Fibroblast of pulmonary artery (primary cell): ENCODE data around the gene CFAP221.
A peak's percentile ranks its signal among the peaks of the same experiment; 100 is the strongest.

Source experiments
- DNase-seq: peaks from one replicate; pipeline ENCODE4 v3.0.0-alpha.2; 2010; ENCODE audit warnings: low read depth
- H3K4me3 ChIP-seq: replicated peaks from 2 replicates; pipeline ENCODE4 v1.5.1; 2011; ENCODE audit warnings: low read depth, mild to moderate bottlenecking, control low read depth, low read length, moderate library complexity
- TF ChIP-seq, protein P1 (sequence below): IDR thresholded peaks from 2 replicates; pipeline ENCODE4 v1.5.1; 2011; ENCODE audit warnings: mild to moderate bottlenecking, control low read depth, low read length, inconsistent platforms; ENCODE audit errors: missing control alignments

The CFAP221 gene

DNA sequence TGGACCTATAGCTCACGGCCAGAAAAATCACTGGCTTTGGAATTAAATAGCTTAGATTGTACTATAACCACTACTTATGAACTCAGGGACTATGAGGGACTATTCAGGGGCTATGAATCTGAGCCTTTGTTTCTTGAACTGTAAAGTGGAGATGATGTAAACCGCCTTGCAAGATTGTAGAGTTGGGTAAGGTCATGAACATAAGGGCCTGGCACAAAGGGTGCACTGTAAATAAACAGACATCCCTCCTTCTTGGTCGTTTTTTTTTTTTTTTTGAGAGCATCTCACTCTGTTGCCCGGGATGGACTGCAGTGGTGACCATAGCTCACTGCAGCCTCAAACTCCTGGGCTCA, 137.6 kb downstream of the CFAP221 start:
- TF ChIP-seq, protein P1, sequence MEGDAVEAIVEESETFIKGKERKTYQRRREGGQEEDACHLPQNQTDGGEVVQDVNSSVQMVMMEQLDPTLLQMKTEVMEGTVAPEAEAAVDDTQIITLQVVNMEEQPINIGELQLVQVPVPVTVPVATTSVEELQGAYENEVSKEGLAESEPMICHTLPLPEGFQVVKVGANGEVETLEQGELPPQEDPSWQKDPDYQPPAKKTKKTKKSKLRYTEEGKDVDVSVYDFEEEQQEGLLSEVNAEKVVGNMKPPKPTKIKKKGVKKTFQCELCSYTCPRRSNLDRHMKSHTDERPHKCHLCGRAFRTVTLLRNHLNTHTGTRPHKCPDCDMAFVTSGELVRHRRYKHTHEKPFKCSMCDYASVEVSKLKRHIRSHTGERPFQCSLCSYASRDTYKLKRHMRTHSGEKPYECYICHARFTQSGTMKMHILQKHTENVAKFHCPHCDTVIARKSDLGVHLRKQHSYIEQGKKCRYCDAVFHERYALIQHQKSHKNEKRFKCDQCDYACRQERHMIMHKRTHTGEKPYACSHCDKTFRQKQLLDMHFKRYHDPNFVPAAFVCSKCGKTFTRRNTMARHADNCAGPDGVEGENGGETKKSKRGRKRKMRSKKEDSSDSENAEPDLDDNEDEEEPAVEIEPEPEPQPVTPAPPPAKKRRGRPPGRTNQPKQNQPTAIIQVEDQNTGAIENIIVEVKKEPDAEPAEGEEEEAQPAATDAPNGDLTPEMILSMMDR: no peak
- no peak overlapping the region for H3K4me3 ChIP-seq
- no peak for DNase-seq

DNA sequence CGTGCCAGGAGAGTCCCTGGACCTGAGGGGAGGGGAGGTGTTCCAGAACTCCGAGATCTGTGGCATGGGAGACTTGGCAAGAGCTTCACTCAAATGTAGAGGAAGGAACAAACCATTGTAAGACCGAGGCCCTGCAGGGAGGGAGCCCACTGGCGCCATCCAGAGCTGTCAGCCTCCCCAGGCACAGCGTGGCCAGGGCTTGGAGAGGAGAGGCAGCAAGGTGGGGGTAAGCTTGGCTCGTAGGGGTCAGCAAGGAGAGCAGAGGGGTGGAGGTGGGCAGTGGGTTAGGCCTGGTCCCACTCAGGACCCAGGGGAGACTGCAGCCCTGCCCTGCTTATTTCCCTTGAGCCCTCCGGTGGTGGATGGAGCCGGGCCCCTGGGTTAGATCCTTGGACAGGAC, 138.3 kb downstream of the CFAP221 start:
- DNase-seq: no peak
- no peak overlapping the region for H3K4me3 ChIP-seq
- TF ChIP-seq, protein P1: no peak

DNA sequence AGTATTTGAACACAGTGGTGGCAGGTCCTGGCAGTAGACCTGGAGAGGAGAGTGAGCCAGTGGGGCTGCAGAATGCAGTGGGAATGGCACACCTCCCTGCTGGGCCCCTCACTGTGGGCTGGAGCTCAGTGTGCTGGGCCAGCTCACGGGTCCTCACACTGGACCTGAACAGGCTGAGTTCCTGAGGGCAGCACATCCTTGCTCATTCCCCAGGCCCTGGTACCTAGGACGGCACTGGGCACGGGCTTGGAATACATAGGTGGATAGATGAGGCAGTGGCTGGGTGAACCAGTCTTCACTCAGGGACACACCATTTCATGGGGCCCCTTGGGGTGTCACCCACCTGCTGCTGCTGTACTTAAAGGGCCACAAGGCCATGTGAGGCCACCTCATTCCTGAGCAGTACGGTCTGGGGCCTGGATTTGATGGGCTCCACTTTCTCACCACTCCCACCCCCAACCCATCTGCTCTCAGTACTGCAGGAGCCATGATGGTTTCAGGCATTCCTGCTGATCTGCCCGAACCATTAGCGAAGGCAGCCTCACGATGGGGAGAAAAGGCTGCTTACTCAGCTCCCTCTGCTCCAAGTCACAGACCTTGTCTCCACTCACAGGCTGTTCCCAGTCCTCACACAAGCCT, 138.9 kb downstream of the CFAP221 start:
- no peak for DNase-seq
- TF ChIP-seq, protein P1: no peak
- H3K4me3 ChIP-seq: no peak overlapping the region

DNA sequence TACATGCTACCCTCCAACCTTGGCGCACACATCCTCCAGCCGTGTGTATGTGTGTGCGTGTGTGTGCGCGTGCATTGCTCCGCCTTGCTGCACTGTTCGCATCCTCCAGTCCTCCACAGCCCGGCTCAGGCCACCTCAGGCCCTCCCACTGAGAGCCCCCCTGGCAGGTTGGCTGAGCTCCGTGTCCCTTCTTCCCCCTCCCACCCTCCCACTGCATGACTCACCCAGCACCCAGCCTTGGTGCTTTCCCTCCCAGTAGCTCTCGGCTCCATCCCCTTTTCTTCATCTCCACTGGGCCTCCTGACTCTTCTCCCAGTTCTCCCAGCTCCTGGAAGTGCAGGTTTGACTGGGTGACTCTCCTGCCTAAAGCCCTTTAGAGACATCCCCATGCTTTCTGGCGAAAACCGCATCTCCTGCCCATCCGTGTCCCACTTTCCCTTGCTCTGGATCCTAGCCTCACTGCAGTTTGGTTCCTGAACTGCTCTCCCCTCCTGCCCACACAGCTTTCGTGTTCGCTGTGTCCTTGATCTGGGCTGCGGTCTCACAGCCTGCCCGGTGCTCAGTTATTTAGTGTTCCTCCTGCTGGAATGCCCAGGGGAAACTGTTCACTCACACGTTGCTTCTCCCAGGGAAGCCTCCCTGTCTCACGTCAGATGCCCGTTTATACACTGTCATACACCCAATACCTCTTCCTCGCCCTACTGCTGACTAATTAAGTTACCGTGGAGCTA, 139.6 kb downstream of the CFAP221 start:
- TF ChIP-seq, protein P1: no peak
- DNase-seq: peak; percentile 26
- H3K4me3 ChIP-seq: no peak overlapping the region

DNA sequence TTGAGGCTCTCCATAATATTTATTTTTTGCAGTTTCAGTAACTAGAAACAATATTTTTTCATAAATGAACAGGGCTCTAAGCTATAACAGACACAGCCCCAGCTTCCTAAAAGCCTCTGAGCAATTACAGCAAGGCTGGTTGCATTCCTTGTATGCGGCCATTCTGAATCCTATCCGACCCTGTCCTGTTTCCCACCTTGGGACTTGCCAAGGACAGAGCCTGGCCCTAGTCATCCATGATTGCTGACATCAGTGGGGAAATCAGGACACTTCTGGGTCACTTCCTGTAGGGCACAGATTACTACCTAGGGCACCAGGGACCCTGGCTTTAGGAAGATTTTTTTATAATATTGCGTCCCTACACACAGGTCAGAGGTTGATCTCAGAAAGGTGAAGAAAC, 140.3 kb downstream of the CFAP221 start:
- no peak for DNase-seq
- TF ChIP-seq, protein P1: no peak
- no peak overlapping the region for H3K4me3 ChIP-seq

DNA sequence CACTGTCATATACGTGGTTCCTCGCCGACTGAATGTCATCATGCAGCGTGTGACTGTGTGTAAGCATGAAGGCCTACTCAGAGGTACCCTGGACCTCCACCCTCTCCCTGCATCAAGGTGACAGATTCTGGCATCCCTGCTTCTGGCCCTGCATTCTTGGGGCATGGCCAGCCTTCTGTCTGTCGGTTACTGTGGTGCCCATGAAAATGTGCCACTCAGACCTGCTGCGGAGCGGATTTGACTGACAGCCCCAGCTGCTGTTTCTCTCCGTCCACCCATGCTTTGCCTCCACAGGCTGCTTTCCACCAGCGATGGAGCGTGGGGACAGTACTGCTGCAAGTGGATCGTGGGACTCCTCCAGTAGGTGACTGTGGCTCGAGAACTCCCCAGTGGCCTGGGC, 144.4 kb downstream of the CFAP221 start:
- no peak for DNase-seq
- no peak overlapping the region for H3K4me3 ChIP-seq
- TF ChIP-seq, protein P1: no peak

DNA sequence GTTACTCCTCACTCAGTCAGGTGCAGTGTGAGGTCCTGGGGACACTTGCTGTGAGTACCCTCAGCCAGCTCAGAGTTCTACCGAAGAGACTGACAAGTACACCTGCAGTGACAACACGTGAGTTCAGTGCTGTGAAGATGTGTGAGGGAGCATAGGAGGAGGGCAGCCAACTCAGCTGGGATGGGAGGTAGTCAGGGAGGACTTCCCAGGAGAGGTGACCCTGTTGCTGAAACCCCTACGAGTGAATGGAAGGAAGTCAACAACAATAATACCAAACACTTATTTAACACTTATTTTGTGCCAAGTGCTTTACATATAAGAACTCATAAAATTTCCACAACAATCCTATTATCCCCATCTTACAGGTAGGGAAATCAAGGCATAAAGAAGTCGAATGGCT, 145.0 kb downstream of the CFAP221 start:
- TF ChIP-seq, protein P1: no peak
- no peak overlapping the region for H3K4me3 ChIP-seq
- DNase-seq: no peak
